ENCODE results near the gene PAWR. TPM values are rescaled to one million over a fixed set of nuclear protein-coding genes. Genes with fewer than 3 reads are reported as not detected.

Gene PAWR
- total RNA-seq: 10 to 100 TPM in 1 of 2 donors, 1 to 10 TPM in 1; 4.4 to 18.5 TPM

GRCh38 chr12:79690638-79691510 is at the start of gene PAWR:
Gene PAWR, minus strand, starts transcription at chr12:79690964. Its CDS starts 720 bp downstream, at chr12:79690244.
- H3K36me3 Mint-ChIP-seq (ENCODE audit: insufficient read depth in 2 of 2): peaks cover 0 to 2% of the 10 kb centered on the region in 2 donors
- H3K4me1 Mint-ChIP-seq (ENCODE audit: low read depth): peaks cover 21% of the 10 kb centered on the region
- DNase-seq (peak; percentile 35 to 62), ATAC-seq (replicated peaks in 1 of 2) (peak; percentile 68 to 77)
- H3K9me3 Mint-ChIP-seq: no peaks in the 10 kb centered on the region
- H3K27ac Mint-ChIP-seq: no peak within 1 kb of the TSS
- H3K27me3 Mint-ChIP-seq (ENCODE audit: low read depth): peaks cover 32% of the 10 kb centered on the region
- peak within 1 kb of the TSS; percentile 82 to 89 for H3K4me3 Mint-ChIP-seq

GRCh38 chr12:79737875-79738718 is 47.3 kb upstream of the PAWR start:
- Mint-ChIP-seq H3K4me1 (ENCODE audit: low read depth) (no peaks in the 10 kb centered on the region), H3K4me3 (no peak overlapping the region), H3K27ac (no peak overlapping the region), H3K27me3 (ENCODE audit: low read depth) (peaks cover 12% of the 10 kb centered on the region), H3K9me3 (no peaks in the 10 kb centered on the region), H3K36me3 (ENCODE audit: insufficient read depth in 2 of 2) (no peaks in the 10 kb centered on the region)
- peak; percentile 23 to 35 for DNase-seq
- peak in 1 of 2 donors; percentile 45 for ATAC-seq (replicated peaks in 1 of 2)

- ATAC-seq (replicated peaks in 1 of 2): no peak
- H3K4me3 Mint-ChIP-seq: no peak overlapping the region
- no peaks in the 10 kb centered on the region for H3K36me3 Mint-ChIP-seq (ENCODE audit: insufficient read depth in 2 of 2)
- H3K27me3 Mint-ChIP-seq (ENCODE audit: low read depth): peaks cover 19% of the 10 kb centered on the region
- no peak for DNase-seq
- no peaks in the 10 kb centered on the region for H3K9me3 Mint-ChIP-seq
- no peaks in the 10 kb centered on the region for H3K4me1 Mint-ChIP-seq (ENCODE audit: low read depth)
- no peak overlapping the region for H3K27ac Mint-ChIP-seq
Measured at GRCh38 chr12:79732638-79733037, 41.9 kb upstream of the PAWR start.

- H3K9me3 Mint-ChIP-seq: no peaks in the 10 kb centered on the region
- no peaks in the 10 kb centered on the region for H3K4me1 Mint-ChIP-seq (ENCODE audit: low read depth)
- no peak for ATAC-seq (replicated peaks in 1 of 2)
- no peak overlapping the region for H3K4me3 Mint-ChIP-seq
- DNase-seq: no peak
- H3K36me3 Mint-ChIP-seq (ENCODE audit: insufficient read depth in 2 of 2): no peaks in the 10 kb centered on the region
- peaks cover 7% of the 10 kb centered on the region for H3K27me3 Mint-ChIP-seq (ENCODE audit: low read depth)
- H3K27ac Mint-ChIP-seq: no peak overlapping the region
Measured at GRCh38 chr12:79725987-79726386, 35.2 kb upstream of the PAWR start.

- DNase-seq: no peak
- no peak for ATAC-seq (replicated peaks in 1 of 2)
- Mint-ChIP-seq H3K4me3 (no peak overlapping the region), H3K9me3 (no peaks in the 10 kb centered on the region), H3K36me3 (ENCODE audit: insufficient read depth in 2 of 2) (no peaks in the 10 kb centered on the region), H3K27ac (no peak overlapping the region), H3K4me1 (ENCODE audit: low read depth) (no peaks in the 10 kb centered on the region), H3K27me3 (ENCODE audit: low read depth) (peaks cover 1% of the 10 kb centered on the region)
Measured at GRCh38 chr12:79717006-79717405, 26.2 kb upstream of the PAWR start.

GRCh38 chr12:79715308-79715707 is 24.5 kb upstream of the PAWR start:
- peaks cover 6% of the 10 kb centered on the region for H3K27me3 Mint-ChIP-seq (ENCODE audit: low read depth)
- ATAC-seq (replicated peaks in 1 of 2) (no peak), DNase-seq (no peak)
- H3K36me3 Mint-ChIP-seq (ENCODE audit: insufficient read depth in 2 of 2): no peaks in the 10 kb centered on the region
- H3K27ac Mint-ChIP-seq: no peak overlapping the region
- no peaks in the 10 kb centered on the region for H3K4me1 Mint-ChIP-seq (ENCODE audit: low read depth)
- no peaks in the 10 kb centered on the region for H3K9me3 Mint-ChIP-seq
- H3K4me3 Mint-ChIP-seq: no peak overlapping the region

GRCh38 chr12:79710707-79711483 is 20.1 kb upstream of the PAWR start:
- no peaks in the 10 kb centered on the region for H3K9me3 Mint-ChIP-seq
- H3K4me3 Mint-ChIP-seq: no peak overlapping the region
- no peak for DNase-seq
- H3K36me3 Mint-ChIP-seq (ENCODE audit: insufficient read depth in 2 of 2): no peaks in the 10 kb centered on the region
- no peaks in the 10 kb centered on the region for H3K4me1 Mint-ChIP-seq (ENCODE audit: low read depth)
- H3K27me3 Mint-ChIP-seq (ENCODE audit: low read depth): peaks cover 23% of the 10 kb centered on the region
- no peak overlapping the region for H3K27ac Mint-ChIP-seq
- ATAC-seq (replicated peaks in 1 of 2): no peak

GRCh38 chr12:79707830-79708229 is 17.1 kb upstream of the PAWR start:
- H3K27ac Mint-ChIP-seq: no peak overlapping the region
- H3K36me3 Mint-ChIP-seq (ENCODE audit: insufficient read depth in 2 of 2): no peaks in the 10 kb centered on the region
- H3K4me1 Mint-ChIP-seq (ENCODE audit: low read depth): no peaks in the 10 kb centered on the region
- no peak overlapping the region for H3K4me3 Mint-ChIP-seq
- ATAC-seq (replicated peaks in 1 of 2) (no peak), DNase-seq (no peak)
- peaks cover 23% of the 10 kb centered on the region for H3K27me3 Mint-ChIP-seq (ENCODE audit: low read depth)
- H3K9me3 Mint-ChIP-seq: no peaks in the 10 kb centered on the region

- Mint-ChIP-seq H3K9me3 (no peaks in the 10 kb centered on the region), H3K27ac (no peak overlapping the region), H3K4me3 (no peak overlapping the region), H3K27me3 (ENCODE audit: low read depth) (peaks cover 19% of the 10 kb centered on the region), H3K36me3 (ENCODE audit: insufficient read depth in 2 of 2) (no peaks in the 10 kb centered on the region), H3K4me1 (ENCODE audit: low read depth) (no peaks in the 10 kb centered on the region)
- DNase-seq: no peak
- ATAC-seq (replicated peaks in 1 of 2): no peak
Measured at GRCh38 chr12:79706676-79707075, 15.9 kb upstream of the PAWR start.

GRCh38 chr12:79706156-79706555 is 15.4 kb upstream of the PAWR start:
- Mint-ChIP-seq H3K9me3 (no peaks in the 10 kb centered on the region), H3K4me1 (ENCODE audit: low read depth) (no peaks in the 10 kb centered on the region), H3K4me3 (no peak overlapping the region), H3K36me3 (ENCODE audit: insufficient read depth in 2 of 2) (no peaks in the 10 kb centered on the region), H3K27me3 (ENCODE audit: low read depth) (peaks cover 18% of the 10 kb centered on the region), H3K27ac (no peak overlapping the region)
- peak; percentile 21 to 36 for ATAC-seq (replicated peaks in 1 of 2)
- no peak for DNase-seq

GRCh38 chr12:79698966-79699365 is 8.2 kb upstream of the PAWR start:
- no peaks in the 10 kb centered on the region for H3K4me1 Mint-ChIP-seq (ENCODE audit: low read depth)

GRCh38 chr12:79696416-79696815 is 5.7 kb upstream of the PAWR start:
- H3K27ac Mint-ChIP-seq: no peak overlapping the region
- no peaks in the 10 kb centered on the region for H3K36me3 Mint-ChIP-seq (ENCODE audit: insufficient read depth in 2 of 2)
- ATAC-seq (replicated peaks in 1 of 2) (no peak), DNase-seq (no peak)
- H3K27me3 Mint-ChIP-seq (ENCODE audit: low read depth): peaks cover 20% of the 10 kb centered on the region
- no peak overlapping the region for H3K4me3 Mint-ChIP-seq
- no peaks in the 10 kb centered on the region for H3K9me3 Mint-ChIP-seq
- no peaks in the 10 kb centered on the region for H3K4me1 Mint-ChIP-seq (ENCODE audit: low read depth)

More at GRCh38 chr12:79698966-79699365, 8.2 kb upstream of the PAWR start:
- Mint-ChIP-seq H3K27ac (no peak overlapping the region), H3K9me3 (no peaks in the 10 kb centered on the region), H3K4me3 (no peak overlapping the region), H3K36me3 (ENCODE audit: insufficient read depth in 2 of 2) (no peaks in the 10 kb centered on the region), H3K27me3 (ENCODE audit: low read depth) (peaks cover 5% of the 10 kb centered on the region)
- DNase-seq (no peak), ATAC-seq (replicated peaks in 1 of 2) (no peak)
